HT-29 (cell line): ENCODE measurements around the gene ATP7A. TPM values are rescaled to one million over a fixed set of nuclear protein-coding genes. Genes with fewer than 3 reads are reported as not detected.
A peak's percentile ranks its signal among the peaks of the same experiment; 100 is the strongest.
"Not testable (repeated sequence)": the region's sequence is repeated elsewhere in the genome, so short reads cannot be mapped to it uniquely, and the experiment has no call there.

ENCODE experiments used
- DNase-seq: peaks from one replicate; pipeline ENCODE4 v3.0.0-alpha.2; 2015; ENCODE audit warnings: low spot score
- total RNA-seq: library from RNA; depleted of rRNA; stranded (reverse); fragments of >200 nt; shearing (Covaris generic); gene quantifications from 2 replicates; pipeline ENCODE4 v1.2.3, GENCODE V29; 2014

ATP7A gene
- total RNA-seq, 1 experiment from 2014 or later, result 5.4 TPM

- DNase-seq, result not testable (repeated sequence)
Observed at GRCh38 chrX:77945031-77945430, 34.5 kb downstream of the ATP7A start.

DNA sequence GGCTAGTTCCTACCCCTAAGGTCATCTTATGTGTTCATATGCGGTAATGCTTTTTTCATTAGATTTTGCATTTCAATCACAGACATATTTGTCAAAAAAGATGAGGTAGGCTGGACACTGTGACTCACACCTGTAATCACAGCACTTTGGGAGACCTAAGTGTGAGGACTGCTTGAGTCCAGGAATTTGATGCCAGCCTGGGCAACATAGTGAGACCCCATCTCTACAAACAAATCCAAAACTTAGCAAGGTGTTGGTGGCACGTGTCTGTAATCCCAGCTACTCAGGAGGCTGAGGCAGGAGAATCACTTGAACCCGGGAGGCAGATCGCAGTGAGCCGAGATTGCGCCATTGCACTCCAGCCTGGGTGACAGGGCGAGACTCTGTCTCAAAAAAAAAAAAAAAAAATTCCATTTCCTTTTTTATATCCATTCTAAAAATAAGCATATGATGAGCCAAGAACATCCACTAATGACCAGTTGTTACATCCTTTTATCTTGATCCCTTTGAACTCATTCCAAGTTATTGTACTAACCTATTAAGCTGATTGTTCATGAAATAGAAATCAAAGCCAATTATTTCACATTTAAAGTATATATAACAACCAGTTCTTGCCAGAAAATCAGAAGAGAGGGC is 35.5 kb downstream of the ATP7A start:
- DNase-seq, result no peak

- no peak for DNase-seq
Observed at GRCh38 chrX:77946571-77946970, 36.1 kb downstream of the ATP7A start.

GRCh38 chrX:77949840-77950239 is 39.3 kb downstream of the ATP7A start:
- no peak for DNase-seq

DNA sequence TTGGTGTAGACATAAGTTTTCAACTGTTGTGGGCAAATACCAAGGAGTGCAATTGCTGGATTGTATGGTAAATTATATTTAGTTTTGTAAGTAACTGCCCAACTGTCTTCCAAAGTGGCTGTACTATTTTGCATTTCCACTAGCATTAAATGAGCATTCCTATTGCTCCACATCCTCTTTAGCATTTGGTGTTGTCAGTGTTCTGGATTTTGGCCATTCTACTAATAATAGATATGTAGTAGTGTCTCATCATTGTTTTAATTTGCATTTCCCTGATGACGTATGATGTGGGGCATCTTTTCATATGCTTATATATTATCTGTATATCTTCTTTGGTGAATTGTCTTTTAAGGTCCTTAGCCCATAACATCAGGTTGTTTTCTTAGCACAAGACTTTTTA is 41.7 kb downstream of the ATP7A start:
- DNase-seq, result no peak

DNA sequence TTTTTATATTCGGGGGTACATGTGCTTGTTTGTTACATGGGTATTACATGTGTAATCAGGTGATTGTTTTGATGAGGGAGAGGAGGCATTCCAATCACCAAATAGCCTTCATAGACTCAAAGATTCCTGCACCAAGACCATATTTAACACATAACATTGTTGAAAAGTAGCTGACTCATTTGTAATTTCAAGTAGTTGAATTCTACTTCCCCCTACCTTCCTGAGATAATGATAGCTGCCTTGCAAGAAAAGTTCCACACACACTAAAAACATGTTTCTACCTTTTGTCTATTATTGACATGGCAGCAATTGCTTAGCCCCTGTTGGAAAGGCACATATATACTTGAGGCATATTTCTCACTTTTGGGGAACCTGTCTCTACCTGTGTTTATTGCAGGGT is 42.8 kb downstream of the ATP7A start:
- DNase-seq, result no peak

DNA sequence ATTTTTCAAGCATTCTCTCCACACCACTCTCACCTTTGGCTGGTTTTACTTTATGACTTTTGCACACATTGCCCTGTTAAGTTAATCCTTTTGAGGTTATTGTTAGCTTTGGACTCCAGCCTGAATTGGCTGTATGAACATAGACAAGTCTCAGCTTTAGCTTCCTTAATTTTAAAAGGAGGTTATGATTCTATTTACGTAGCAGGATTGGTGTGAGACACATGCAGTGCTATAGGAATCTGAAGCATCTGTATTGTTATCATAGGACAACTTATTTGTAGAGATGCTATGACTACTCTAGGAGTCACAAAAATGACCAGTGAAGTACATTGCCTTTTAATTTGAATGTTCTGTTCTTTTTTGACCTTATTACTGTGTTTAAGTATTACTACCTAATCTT is 43.2 kb downstream of the ATP7A start:
- DNase-seq, result peak; percentile 43

- DNase-seq, result no peak
Observed at GRCh38 chrX:77960567-77960966, 50.1 kb downstream of the ATP7A start.

DNA sequence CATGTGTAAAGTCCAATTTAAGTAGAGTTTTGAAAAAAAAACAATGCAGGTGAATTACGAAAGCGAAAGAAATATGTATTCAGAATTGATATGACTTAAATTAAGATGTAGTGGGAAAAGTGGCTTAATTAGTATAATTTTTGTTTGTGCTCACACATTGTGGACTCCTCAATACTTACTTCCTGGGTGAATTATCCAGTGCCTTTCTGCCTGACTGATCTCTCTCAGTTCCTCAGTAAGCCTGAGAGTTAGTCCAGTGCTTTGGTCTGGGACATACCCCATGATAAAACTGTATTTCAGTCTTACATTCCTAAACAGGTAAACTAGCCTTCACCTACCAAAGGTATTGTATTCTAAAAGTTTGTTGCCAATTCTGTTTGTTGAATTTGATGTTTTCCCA is 50.6 kb downstream of the ATP7A start:
- DNase-seq, result no peak

- DNase-seq, result no peak
Observed at GRCh38 chrX:77962068-77962902, 51.8 kb downstream of the ATP7A start.

- no peak for DNase-seq
Observed at GRCh38 chrX:77966361-77966760, 55.9 kb downstream of the ATP7A start.

GRCh38 chrX:77967631-77968030 is 57.1 kb downstream of the ATP7A start:
- DNase-seq, result no peak

DNA sequence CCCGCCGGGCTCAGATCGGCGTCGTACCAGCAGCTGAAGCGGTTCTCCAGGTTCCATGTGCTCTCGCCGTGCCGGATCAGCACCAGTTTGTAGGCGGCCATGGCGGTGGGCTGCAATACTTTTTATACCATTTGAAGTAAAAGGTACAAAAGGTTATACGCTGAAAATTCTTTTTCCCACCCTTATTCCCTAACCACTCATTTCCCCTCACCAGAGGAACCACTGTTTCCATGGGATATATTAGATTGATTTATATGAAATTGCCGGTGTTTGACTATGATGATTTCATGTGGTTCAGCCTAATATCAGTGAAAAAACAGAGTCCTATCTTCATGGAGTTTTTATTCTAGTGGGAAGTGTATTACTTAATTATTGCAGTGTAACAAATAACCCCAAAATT is 59.0 kb downstream of the ATP7A start, which contains the start of gene PGAM4:
TSS of gene PGAM4 (minus strand) at position 101 of the 400 bp plus-strand sequence. CDS start at position 101, 0 bp downstream.
- DNase-seq, result no peak

- DNase-seq, result no peak
Observed at GRCh38 chrX:77975755-77976154, 65.3 kb downstream of the ATP7A start.

DNA sequence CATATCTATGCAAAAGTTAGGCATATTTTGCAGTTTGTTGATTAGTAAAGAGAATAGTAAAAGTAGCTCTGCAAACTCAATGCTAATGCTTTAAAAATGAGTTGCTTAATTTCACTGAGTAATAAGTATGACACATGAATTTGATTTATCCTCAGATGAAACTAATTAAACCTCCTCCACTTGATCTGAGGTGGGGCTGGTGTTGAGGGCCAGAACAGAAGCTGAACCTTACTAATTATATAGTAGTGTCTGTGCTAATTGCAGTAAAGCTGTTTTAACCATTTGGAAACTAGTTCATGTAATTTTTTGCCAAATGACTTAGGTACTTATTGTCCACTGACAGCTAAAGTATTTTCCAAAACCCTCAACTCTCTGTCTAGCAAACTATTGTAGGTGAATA is 66.6 kb downstream of the ATP7A start:
- no peak for DNase-seq

DNA sequence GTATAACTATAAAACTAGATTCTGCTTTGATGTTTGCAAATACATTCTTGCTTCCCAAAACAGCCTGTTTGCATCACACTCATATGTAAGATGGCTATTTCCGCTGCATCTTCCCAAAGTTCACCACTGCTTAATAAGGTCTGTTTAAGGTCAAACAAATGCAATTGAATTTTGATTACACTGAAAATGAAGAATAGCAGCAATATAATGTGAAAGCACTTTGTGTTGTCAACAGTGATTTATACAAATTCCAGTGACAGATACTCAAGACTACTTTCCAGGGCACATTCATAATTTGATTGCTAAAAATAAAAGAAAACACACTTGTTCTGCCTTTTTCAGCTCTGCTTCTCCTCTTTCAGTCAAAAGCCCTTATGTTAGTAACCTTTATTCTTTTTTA is 67.0 kb downstream of the ATP7A start:
- no peak for DNase-seq

DNA sequence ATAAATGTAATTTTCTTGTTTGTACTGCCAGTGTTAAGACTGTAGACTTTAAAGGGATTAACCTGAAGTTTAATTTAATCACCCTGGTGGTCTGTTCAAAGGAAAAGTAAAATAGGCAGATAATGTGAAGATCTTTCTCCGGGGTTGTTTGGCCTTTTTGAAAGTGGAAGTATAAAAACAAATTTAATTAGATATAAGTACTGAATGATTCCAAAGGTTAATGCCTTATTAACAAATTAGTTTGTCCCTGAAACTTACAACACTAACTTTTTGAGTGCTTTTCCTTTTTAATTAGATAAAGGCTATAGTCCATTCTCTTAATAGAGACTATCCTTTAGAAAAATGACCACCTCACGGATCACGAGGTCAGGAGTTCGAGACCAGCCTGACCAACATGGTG is 69.4 kb downstream of the ATP7A start:
- DNase-seq, result no peak

GRCh38 chrX:78011846-78012245 is 101.4 kb downstream of the ATP7A start:
- DNase-seq, result no peak

GRCh38 chrX:78019586-78020483 is 109.3 kb downstream of the ATP7A start:
- DNase-seq, result peak; percentile 74

DNA sequence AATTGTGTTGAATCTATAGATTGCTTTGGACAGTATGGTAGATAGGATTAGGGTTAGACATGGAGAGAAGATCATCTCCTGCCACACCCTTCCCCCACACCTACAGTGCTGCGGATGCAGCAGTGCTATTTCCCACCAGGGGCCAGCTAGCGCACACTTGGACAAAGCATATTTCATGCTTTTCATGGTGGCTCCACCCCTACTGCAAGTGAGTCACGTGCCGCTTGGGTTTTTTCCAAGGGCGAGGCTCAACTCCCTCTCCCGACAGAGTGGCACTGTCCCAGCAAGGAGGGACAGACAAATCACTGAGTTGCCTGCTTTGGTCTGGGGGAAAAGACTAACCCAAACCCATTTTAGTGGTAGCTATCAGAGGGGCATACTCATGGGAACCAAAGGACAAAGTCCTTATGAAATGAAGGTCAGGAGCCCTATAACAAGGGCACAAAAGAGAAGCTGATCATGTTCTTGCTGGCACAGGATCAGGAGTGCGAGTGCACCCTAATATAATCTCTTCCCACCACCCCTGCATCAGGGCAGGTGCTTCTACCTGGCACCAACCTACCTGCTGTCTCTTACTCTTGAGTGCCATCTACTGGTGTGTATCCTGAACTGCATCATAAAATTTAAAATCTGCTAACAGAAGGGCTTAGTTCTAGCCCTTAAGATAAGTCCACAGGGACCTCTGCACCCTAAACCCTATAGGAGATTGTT is 114.0 kb downstream of the ATP7A start:
- peak; percentile 69 for DNase-seq

DNA sequence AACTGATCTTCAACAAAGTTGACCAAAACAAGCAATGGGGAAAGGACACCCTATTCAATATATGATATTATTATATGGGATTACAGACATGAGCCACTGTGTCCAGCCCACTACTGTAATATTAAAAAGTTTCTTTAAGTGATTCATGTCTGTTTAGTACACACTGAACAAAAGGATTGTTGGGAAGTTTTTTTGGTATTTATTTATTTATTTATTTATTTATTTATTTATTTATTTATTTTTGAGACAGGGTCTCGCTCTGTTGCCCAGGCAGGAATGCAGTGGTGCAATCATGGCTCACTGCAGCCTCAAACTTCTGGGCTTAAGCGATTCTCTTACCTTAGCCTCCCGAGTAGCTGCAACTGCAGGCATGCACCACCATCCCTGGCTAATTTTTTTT is 117.3 kb downstream of the ATP7A start:
- DNase-seq, result no peak
